NCI-H526 (cell line): Measurements from ENCODE around the gene GJA3.

Experiments
- DNase-seq, 2 experiments: peaks; one replicate each; lab custom pipeline; 2025; lab: John Stamatoyannopoulos, UW

GJA3 gene

GRCh38 chr13:20128459-20128931 is 32.4 kb downstream of the GJA3 start:
- DNase-seq, result peak in 1 of 2 experiments; percentile 60

DNA sequence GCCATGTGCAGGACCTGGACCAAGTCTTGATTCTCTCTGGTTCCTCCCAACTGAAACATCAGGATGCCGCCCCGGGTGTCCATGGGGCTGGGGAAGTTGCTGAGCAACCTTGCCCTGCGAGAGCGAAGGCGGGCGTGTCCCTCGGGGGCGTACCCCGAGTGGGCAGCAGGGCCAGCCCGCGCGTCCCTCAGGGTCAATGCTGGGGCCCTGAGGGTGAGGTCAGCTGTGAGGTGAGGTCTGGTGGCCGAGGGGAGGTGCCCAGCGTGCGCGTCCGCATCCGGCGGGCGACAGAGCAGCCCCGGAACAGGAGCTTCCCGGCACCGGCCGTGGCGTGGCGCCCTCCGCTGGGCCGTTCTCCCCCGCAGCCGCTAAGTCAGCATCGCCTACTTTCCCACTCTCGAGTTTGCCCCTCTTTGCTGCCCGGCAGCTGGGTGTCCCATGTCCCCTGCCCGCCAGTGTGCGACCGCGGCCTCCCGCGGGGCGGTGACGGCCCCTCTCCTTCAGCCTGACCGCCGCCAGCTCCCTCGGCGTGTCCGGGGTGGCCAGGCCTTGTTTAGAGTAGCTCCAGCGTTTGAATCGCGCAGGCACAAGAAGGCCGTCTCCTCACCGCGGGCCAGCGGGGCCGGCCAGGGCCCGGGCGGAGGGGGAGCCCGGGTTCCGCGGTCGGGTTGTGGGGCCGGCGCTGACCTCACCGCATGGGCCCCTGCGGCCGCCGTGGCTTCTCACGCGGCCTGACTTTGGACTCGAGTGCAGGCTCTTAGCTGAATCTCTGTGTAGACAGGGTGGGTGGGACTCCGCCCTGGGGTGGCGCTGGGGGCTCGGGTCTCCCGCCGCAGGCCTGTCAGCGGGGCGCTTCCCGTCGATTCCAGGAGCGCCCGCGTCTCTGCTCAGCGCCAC is 33.0 kb downstream of the GJA3 start:
- DNase-seq, result peak; percentile 9 to 85

DNA sequence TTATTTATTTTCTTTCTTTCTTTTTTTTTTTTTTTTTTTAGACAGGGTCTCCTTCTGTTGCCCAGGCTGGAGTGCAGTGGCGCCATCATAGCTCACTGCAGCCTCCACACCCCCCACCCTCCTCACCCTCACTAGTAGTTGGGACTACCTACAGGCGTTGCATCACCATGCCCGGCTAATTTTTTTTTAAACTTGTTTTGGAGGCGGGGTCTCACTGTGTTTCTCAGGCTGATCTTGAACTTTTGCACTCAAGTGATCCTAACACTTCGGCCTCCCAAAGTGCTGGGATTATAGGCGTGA is 33.6 kb downstream of the GJA3 start:
- DNase-seq, result no peak

GRCh38 chr13:20126541-20127261 is 34.2 kb downstream of the GJA3 start:
- DNase-seq, result no peak

GRCh38 chr13:20125783-20126165 is 35.1 kb downstream of the GJA3 start:
- DNase-seq, result no peak

DNA sequence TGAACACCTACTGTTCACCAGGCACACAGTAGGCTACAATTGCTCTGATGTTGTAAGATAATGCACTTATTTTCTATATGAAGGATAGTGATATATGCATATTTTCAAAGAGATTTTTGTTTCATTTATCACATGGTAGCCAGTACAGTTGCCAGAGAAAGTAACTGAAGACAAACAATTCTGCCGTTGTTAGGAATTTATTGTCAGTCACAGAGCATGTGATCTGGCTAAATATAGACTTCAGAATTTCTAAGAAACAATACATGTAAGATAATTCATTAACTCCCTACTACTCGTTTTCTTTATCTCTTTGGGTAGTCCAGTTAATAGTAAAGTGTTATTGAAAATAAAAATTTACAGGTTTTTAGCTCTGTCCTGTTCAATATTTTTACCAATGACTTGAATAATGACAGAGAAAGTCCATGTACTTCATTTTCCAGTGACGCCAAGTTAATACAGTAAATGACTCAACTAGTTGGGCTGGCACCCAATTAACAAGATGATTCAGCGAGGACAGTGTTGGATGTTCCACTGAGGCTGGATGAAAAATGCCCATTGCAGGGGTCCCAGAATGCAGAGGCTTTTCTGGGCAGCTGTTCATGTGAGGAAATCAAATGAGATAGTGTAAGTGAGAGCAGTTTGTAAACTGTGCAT is 35.6 kb downstream of the GJA3 start:
- DNase-seq, result no peak

DNA sequence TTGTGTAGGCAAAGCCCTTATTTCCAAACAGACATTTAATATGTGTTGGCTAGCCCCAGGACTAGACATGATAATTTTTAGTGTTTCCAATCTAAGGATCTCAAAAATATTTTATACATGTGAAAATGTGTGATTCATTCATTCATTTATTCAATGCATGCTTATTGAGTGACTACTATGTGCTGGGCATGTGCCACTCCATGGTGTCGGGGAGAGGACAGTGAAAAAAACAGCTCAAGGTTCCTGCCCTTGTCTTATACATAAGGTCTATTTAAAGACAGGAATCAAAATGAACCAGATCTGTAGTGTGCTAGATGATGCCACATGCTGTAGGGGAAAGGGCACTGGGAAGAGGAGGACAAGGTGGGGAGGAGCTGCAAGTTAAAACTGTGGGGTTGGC is 36.5 kb downstream of the GJA3 start:
- DNase-seq, result no peak

DNA sequence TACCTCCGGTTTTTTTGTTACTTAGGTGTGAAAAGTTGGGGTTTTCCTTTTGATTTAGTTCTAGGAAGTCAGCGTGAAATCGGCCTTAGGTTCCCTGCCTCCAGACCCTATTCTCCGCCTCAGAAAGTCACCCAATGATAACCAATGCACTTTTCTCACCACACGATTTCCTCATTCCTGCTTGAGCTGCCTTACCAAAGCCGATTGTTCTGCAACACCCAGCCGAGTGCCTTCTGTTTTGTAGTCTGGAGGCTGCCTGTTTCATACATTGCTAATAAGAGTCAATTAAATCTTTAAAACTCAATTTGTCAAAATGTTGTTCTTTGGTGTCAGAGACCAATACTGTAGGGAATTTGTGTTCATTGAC is 39.7 kb downstream of the GJA3 start:
- DNase-seq, result no peak

DNA sequence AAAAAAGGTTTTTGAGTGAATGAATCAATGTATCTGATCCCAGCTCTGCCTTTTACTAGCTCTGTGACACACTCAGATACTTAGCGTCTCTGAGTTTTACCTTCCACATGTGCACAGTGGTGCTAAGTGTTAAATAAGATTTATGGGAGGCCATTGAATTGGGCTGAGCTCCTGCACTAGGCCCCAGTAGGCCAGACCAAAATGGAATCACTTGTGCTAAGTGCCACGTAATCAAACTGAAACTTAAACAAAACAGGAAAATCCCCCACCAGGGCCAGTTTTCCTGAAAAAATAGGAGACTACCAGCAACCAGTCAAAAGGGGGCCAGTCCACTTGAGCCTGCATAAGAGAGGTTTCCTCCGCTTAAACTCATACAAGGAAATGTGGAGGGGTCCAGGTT is 40.9 kb downstream of the GJA3 start:
- no peak for DNase-seq

GRCh38 chr13:20118268-20119140 is 42.3 kb downstream of the GJA3 start:
- peak in 1 of 2 experiments; percentile 39 for DNase-seq

GRCh38 chr13:20116213-20116612 is 44.6 kb downstream of the GJA3 start:
- DNase-seq, result no peak

GRCh38 chr13:20114066-20114610 is 46.7 kb downstream of the GJA3 start:
- DNase-seq, result no peak

GRCh38 chr13:20109037-20109436 is 51.8 kb downstream of the GJA3 start:
- no peak for DNase-seq

- DNase-seq, result no peak
These were observed 54.1 kb downstream of the GJA3 start for GRCh38 chr13:20106742-20107141.

DNA sequence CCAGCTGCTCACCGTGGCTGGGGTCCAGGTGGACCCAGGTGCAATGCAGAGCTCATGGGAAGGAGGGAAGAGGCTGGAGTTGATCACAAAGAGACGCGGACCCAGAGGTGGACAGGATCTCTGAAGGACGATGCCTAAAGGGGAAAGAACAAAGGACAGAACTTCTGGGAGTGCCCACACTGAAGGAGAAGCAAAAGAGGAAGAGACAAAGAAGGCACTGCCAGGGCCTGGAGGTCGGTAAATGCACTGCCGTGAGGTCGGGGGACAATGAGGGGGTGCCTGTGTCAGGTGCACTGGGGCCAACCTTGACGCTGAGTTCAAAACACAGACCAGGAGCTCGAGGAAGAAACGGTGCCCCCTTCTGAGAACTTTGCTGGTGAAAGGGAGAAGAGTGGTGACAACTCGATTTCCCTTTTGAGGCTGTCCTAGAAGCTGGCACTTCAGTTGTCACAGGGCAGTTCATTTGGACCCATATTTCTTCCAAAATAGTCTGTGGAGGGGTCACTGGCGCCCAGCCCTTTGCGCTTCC is 55.6 kb downstream of the GJA3 start:
- DNase-seq, result no peak

DNA sequence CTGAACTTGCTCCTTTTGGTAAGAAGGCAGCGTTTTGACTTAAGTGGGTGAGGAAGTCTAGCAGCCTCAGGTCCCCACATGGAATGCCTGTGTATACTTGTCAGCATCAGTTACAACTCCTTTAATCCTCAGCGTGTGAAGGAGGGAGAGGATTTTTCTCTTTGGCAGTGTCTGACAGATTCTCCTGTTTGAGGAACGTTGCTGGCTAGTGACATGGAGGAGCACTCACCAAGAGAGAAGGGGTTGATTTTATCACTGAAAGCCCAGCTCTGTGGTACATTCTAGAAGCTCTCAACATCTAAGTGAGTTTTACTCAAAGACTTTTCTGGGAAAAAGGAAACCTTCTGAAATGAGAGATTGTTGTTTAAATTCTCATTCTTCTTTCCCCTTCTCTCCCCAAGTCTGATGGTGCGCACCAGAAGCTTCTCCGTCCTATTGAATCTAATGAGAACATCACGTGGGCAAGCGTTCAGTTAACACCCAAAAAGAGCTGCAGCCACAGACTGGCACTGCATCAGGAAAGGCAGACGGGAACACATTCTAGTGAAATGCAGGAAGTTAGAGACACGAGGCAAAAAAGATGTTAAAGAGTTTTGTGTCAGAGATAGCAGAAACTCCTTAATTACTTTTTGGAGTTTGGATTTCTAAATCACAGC is 58.2 kb downstream of the GJA3 start:
- DNase-seq, result no peak

- DNase-seq, result no peak
These were observed 59.2 kb downstream of the GJA3 start for GRCh38 chr13:20101467-20102316.

GRCh38 chr13:20099319-20099718 is 61.5 kb downstream of the GJA3 start:
- no peak for DNase-seq

GRCh38 chr13:20093951-20094350 is 66.9 kb downstream of the GJA3 start:
- DNase-seq, result peak in 1 of 2 experiments; percentile 23

GRCh38 chr13:20090349-20090748 is 70.5 kb downstream of the GJA3 start:
- peak in 1 of 2 experiments; percentile 11 for DNase-seq
